ENCODE results near the gene TUBAL3. TPM values are rescaled to one million over a fixed set of nuclear protein-coding genes. Genes with fewer than 3 reads are reported as not detected.

The TUBAL3 gene
- not detected in 2 replicates for total RNA-seq (2021)
- long read RNA-seq, result 0 reads

DNA sequence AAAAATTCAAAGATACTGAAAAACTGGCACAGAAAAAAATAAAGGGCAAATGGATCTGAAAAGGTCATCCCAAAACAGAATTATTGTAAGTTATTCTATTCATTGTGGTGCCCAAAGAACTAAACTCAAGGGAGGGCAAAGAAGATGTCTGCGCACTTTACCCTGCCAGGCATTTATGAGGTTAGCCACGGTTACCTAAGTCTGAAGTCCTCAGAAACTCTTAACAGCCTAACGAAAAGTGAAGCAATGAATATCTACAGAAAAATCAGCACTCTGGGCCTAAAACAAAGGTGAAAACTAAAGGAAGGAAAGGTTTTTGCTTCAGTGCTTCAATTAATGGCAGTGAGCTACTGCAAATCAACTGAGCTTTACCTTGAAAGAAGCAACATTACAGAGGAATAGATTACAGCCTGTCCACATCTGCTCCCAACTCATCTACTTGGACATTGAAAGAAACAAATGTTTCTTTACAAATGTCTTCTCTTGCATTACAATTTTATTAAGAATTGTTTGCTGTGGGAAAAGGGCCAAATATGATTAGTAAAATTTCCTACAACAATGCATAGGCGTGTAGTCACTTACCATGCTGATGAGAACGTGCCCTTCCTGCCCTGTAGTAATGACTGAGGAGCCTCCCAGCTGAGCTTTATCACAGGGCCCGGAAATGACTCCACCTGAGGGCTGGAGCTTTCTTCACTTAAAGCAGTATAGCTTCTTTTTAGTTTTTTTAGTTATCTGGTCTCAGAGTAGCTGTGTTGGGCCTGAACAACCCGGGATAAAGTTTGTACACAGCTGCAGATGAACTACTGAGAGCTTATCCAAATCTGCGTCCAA is at the start of gene TUBAL3:
TSS of gene TUBAL3 (minus strand) at position 621 of the 834 bp plus-strand sequence. CDS start at position 585, 36 bp downstream.
- no peaks in the 10 kb centered on the region; a peak in 1 of 4 replicates for H3K4me1 Mint-ChIP-seq
- Histone ChIP-seq H2BK15ac (ENCODE audit: low read depth, low read length) (no peak within 1 kb of the TSS), H3K79me1 (ENCODE audit: insufficient read depth, low read depth, low read length, poor library complexity, severe bottlenecking) (no peaks in the 10 kb centered on the region), H4K5ac (ENCODE audit: insufficient read length, low read depth, low read length) (no peak within 1 kb of the TSS), H3K9ac (ENCODE audit: extremely low read depth, insufficient read length, low read length) (no peak within 1 kb of the TSS), H2BK12ac (ENCODE audit: insufficient read length, low read depth, low read length) (no peak within 1 kb of the TSS), H3K4me2 (ENCODE audit: insufficient read depth, insufficient read length, low read length) (no peak within 1 kb of the TSS), H3K9me3 (ENCODE audit: control insufficient read depth, low read depth, low read length) (no peaks in the 10 kb centered on the region), H2BK20ac (ENCODE audit: low read depth, low read length, poor library complexity, severe bottlenecking) (no peak within 1 kb of the TSS), H3K27me3 (ENCODE audit: insufficient read depth, low read length) (no peaks in the 10 kb centered on the region), H2BK120ac (ENCODE audit: low read depth, low read length, poor library complexity, severe bottlenecking) (no peak within 1 kb of the TSS), H3K4me1 (ENCODE audit: insufficient read depth, low read length) (no peaks in the 10 kb centered on the region), H4K20me1 (ENCODE audit: control insufficient read depth, insufficient read depth, insufficient read length) (no peaks in the 10 kb centered on the region), H3K4ac (ENCODE audit: low read depth, low read length) (no peak within 1 kb of the TSS), H3T11ph (ENCODE audit: low read length) (no peak within 1 kb of the TSS), H4K8ac (replicated peaks; ENCODE audit: insufficient read length, low read depth, low read length) (no peak within 1 kb of the TSS), H3K56ac (ENCODE audit: insufficient read length, low read depth, low read length) (no peak within 1 kb of the TSS), H3K14ac (ENCODE audit: insufficient read depth, low read length) (no peak within 1 kb of the TSS), H3K79me2 (ENCODE audit: insufficient read depth, low read length) (no peaks in the 10 kb centered on the region), H2BK5ac (ENCODE audit: insufficient read length, low read length) (no peak within 1 kb of the TSS), H3K18ac (ENCODE audit: insufficient read length, low read depth, low read length) (no peak within 1 kb of the TSS), H3K27ac (ENCODE audit: insufficient read length, low read depth, low read length) (no peak within 1 kb of the TSS), H4K91ac (ENCODE audit: insufficient read length, low read depth, low read length) (no peak within 1 kb of the TSS), H3K23me2 (ENCODE audit: insufficient read length, low read depth, low read length, poor library complexity, severe bottlenecking) (no peaks in the 10 kb centered on the region), H2AK5ac (ENCODE audit: insufficient read length, low read length) (no peak within 1 kb of the TSS), H3K23ac (ENCODE audit: insufficient read length, low read depth, low read length) (no peak within 1 kb of the TSS), H2AFZ (ENCODE audit: low read length) (no peak within 1 kb of the TSS)
- TF ChIP-seq, protein P1, sequence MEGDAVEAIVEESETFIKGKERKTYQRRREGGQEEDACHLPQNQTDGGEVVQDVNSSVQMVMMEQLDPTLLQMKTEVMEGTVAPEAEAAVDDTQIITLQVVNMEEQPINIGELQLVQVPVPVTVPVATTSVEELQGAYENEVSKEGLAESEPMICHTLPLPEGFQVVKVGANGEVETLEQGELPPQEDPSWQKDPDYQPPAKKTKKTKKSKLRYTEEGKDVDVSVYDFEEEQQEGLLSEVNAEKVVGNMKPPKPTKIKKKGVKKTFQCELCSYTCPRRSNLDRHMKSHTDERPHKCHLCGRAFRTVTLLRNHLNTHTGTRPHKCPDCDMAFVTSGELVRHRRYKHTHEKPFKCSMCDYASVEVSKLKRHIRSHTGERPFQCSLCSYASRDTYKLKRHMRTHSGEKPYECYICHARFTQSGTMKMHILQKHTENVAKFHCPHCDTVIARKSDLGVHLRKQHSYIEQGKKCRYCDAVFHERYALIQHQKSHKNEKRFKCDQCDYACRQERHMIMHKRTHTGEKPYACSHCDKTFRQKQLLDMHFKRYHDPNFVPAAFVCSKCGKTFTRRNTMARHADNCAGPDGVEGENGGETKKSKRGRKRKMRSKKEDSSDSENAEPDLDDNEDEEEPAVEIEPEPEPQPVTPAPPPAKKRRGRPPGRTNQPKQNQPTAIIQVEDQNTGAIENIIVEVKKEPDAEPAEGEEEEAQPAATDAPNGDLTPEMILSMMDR (conservative IDR thresholded peaks at IDR 0.05), result no peak
- H3K9me3 Mint-ChIP-seq, result peaks cover 16 to 19% of the 10 kb centered on the region in 2 experiments
- H3K4me3 Mint-ChIP-seq, result no peak within 1 kb of the TSS
- no peaks in the 10 kb centered on the region; the same call in 1 of the 2 replicates for H3K27me3 Mint-ChIP-seq (ENCODE audit: low read depth)
- no peak within 1 kb of the TSS for H3K27ac Mint-ChIP-seq
- DNase-seq, result no peak
- peaks cover 4 to 11% (median 8%) of the 10 kb centered on the region in 3 experiments; a peak in 6 of 7 replicates for H3K36me3 Mint-ChIP-seq (ENCODE audit: insufficient read depth in 1 of 3, low read depth in 3 of 3)
- no CpG with 5 or more reads among the region's 8 CpGs for WGBS (ENCODE audit: extremely low coverage, insufficient read length, low lambda C conversion rate)
